GM19455 (cell line): ENCODE results near the gene PTK7.

Experiments
- ATAC-seq: cut with Tn5 transposase; IDR thresholded peaks from one replicate; pipeline ENCODE4 v1.9.1; 2021; ENCODE audit not compliant: unreplicated experiment

PTK7 gene

GRCh38 chr6:43178951-43179830 lies 103.1 kb downstream of the PTK7 start:
- ATAC-seq, result no peak

- ATAC-seq, result no peak
These were observed 103.9 kb downstream of the PTK7 start for GRCh38 chr6:43180058-43180457.

- ATAC-seq, result no peak
These were observed 104.9 kb downstream of the PTK7 start for GRCh38 chr6:43180985-43181384.

GRCh38 chr6:43181621-43181941 lies 105.5 kb downstream of the PTK7 start:
- ATAC-seq, result no peak

- peak; percentile 85 for ATAC-seq
These were observed 106.1 kb downstream of the PTK7 start, which contains the start of gene CUL9 for GRCh38 chr6:43181942-43182860. TSS of gene CUL9 (plus strand) at chr6:43182196. CDS start at chr6:43184311, 2,115 bp downstream.

DNA sequence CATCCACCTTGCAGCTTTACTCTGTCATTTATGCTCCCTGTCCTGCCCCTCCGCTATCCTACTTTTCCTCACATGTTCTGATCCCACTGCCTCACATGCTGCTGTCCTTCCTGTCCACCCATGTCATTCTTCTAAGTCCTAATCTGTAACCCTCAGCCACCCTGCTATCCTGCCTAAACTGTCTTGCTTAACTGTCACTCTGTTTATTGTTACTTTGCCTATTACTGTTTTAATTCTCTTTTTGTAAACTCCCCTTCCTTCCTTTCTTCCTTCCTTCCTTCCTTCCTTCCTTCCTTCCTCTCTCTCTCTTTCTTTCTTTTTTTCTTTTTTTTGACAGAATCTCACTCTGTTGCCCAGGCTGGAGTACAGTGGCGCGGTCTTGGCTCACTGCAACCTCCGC lies 107.3 kb downstream of the PTK7 start:
- no peak for ATAC-seq

- ATAC-seq, result no peak
These were observed 108.3 kb downstream of the PTK7 start for GRCh38 chr6:43184268-43184985.

GRCh38 chr6:43185391-43185985 lies 109.4 kb downstream of the PTK7 start:
- ATAC-seq, result no peak

GRCh38 chr6:43186019-43186418 lies 109.9 kb downstream of the PTK7 start:
- ATAC-seq, result no peak

DNA sequence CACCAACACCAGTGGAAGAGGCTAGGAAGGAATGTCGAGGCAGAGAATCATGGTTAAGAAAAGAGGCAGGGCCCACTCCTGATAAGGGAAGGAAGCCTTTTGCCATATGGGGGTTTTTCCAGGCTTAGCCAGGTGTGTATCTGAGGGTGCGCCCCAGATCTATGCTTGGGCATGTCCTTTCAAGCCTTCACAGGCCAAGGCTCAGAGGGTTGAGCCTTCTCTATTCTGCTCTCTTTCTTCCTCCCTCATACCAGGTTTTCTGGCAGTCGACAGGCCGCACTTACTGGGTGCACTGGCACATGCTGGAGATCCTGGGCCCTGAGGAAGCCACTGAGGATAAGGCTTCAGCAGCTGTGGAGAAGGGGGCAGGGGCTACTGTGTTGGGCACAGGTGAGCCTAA lies 110.6 kb downstream of the PTK7 start:
- no peak for ATAC-seq

DNA sequence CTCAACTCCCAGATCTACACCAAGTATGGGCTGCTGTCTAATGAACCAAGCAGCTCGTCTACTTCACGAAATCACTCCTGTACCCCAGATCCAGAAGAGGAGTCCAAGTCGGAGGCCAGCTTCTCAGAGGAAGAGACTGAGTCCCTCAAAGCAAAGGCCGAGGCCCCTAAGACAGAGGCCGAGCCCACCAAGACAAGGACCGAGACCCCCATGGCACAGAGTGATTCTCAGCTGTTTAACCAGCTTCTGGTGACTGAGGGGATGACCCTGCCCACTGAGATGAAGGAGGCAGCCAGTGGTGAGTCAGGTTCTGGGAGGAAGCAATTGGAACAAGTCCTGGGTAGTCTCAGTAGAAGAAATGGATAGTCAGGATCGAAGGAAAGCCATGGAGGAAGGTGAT lies 111.7 kb downstream of the PTK7 start:
- ATAC-seq, result no peak

- ATAC-seq, result no peak
These were observed 112.3 kb downstream of the PTK7 start for GRCh38 chr6:43188426-43188825.

DNA sequence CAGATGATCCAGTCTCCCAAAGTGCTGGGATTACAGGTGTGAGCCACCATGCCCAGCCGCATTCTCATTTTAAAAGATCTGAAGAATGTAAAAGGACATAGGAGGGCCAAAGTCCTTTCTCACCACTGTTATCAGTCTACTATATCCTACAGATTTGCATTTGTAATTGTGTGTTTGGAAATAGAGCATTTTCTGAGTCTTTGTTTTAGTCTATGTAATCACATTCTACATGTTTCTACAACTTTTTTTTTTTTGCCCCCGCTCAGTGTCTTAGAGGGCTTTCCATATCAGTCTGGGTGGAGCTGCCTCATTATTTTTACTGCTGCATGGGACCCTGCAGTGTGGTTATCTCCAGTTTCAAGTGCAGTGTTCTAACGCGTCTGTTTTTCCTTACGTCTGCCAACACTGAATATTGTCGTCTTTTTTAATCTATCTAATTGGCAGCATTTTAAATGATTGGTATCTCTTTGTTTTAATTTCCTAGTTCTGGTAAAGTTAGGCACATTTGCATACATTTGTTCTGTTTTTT lies 113.7 kb downstream of the PTK7 start:
- ATAC-seq, result no peak

GRCh38 chr6:43192911-43193310 lies 116.8 kb downstream of the PTK7 start:
- ATAC-seq, result no peak

- ATAC-seq, result no peak
These were observed 117.8 kb downstream of the PTK7 start for GRCh38 chr6:43193929-43194328.

GRCh38 chr6:43196337-43196736 lies 120.2 kb downstream of the PTK7 start:
- no peak for ATAC-seq

DNA sequence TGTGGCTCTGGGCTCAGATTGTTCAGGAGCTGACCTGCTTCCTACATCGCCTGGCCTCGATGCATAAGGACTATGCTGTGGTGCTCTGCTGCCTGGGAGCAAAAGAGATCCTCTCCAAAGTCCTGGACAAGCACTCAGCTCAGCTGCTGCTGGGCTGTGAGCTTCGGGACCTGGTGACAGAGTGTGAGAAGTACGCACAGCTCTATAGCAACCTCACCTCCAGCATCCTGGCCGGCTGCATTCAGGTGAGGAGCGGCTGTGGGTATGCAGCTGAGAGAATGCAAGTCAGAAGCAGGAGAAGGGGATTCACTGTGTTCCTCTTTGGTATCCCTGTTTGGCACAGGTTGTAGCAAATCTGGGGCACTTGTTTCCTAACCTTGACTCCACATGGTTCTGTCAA lies 123.8 kb downstream of the PTK7 start:
- no peak for ATAC-seq

DNA sequence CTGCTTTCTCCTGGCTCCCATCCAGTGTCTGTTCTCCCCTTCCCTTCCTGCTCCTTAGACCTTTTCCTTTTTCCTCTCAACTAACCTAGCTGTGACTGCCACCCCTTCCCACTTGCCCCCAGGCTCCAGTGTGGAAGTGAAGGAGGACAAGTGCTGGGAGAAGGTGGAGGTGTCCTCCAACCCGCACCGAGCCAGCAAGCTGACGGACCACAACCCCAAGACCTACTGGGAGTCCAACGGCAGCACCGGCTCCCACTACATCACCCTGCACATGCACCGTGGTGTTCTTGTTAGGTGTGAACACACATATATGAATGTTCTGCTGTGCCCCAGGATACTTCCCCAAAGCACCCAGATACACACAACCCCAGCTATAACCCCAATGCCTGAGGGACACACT lies 124.4 kb downstream of the PTK7 start:
- ATAC-seq, result no peak

DNA sequence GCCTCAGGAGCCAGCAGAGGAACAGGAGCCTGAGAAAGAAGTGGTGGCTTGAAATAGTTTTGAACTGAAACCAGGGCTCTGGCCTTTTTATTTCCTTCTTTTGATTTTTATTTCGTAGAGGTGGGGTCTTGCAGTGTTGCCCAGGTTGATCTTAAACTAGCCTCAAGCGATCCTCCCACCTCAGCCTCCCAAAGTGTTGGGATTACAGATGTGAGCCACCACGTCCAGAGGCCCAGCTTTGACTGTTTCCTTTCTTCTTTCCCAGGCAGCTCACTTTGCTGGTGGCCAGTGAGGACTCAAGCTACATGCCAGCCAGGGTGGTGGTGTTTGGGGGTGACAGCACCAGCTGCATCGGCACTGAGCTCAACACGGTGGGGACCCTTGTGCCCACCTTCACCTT lies 126.3 kb downstream of the PTK7 start:
- ATAC-seq, result no peak

- no peak for ATAC-seq
These were observed 127.1 kb downstream of the PTK7 start for GRCh38 chr6:43203029-43203717.
